HG03575 (cell line): Measurements from ENCODE around the gene RBM22.
A peak's percentile ranks its signal among the peaks of the same experiment; 100 is the strongest.
"Not testable (repeated sequence)": the region's sequence is repeated elsewhere in the genome, so short reads cannot be mapped to it uniquely, and the experiment has no call there.

Experiments
- ATAC-seq: cut with Tn5 transposase; IDR thresholded peaks from one replicate; pipeline ENCODE4 v1.9.1; 2021; ENCODE audit not compliant: unreplicated experiment, insufficient number of reproducible peaks, low FRiP score; ENCODE audit errors: extremely low read depth

RBM22 gene

GRCh38 chr5:150700594-150701377, at the start of gene RBM22:
RBM22 (minus strand) TSS chr5:150701062; CDS start chr5:150700985, 77 bp downstream.
- peak; percentile 81 for ATAC-seq

GRCh38 chr5:150750469-150750868, 49.6 kb upstream of the RBM22 start:
- ATAC-seq, result no peak

DNA sequence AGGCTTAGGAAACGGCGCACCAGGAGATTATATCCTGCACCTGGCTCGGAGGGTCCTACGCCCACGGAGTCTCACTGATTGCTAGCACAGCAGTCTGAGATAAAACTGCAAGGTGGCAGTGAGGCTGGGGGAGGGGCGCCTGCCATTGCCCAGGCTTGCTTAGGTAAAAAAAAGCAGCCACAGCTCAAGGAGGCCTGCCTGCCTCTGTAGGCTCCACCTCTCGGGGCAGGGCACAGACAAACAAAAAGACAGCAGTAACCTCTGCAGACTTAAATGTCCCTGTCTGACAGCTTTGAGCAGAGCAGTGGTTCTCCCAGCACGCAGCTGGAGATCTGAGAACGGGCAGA, 42.3 kb upstream of the RBM22 start:
- ATAC-seq, result not testable (repeated sequence)

GRCh38 chr5:150742455-150743141, 41.7 kb upstream of the RBM22 start:
- not testable (repeated sequence) for ATAC-seq

DNA sequence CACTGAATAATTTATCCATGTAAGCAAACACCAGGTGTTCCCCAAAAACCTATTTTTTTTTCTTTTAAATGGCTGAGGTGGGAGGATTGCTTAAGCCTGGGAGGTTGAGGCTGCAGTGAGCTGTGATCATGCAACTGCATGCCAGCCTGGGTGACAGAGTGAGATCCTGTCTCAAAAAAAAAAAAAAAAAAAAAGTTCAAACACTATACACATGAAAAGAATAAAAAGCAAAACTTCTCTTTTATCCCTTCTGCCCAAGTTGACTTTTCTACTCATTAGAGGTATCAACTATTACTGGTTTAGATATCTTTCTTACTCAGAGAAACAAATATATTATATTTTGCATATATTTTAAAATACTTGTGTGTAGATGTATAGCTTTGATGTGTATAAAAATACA, 40.1 kb upstream of the RBM22 start:
- no peak for ATAC-seq

DNA sequence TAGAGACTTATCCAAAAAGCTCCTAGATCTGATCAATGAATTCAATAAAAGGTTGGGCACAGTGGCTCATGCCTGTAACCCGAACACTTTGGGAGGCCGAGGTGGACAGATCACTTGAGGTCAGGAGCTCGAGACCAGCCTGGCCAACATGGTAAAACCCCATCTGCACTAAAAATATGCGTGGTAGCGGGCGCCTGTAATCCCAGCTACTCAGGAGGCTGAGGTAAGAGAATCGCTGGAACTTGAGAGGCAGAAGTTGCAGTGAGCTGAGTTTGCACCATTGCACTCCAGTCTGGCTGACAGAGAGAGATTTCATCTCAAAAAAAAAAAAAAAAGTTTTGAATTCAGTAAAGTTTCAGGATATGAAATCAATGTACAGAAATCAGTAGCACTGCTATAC, 38.0 kb upstream of the RBM22 start:
- no peak for ATAC-seq

GRCh38 chr5:150734579-150735384, 33.9 kb upstream of the RBM22 start:
- no peak for ATAC-seq

GRCh38 chr5:150731669-150732242, 30.9 kb upstream of the RBM22 start:
- no peak for ATAC-seq

DNA sequence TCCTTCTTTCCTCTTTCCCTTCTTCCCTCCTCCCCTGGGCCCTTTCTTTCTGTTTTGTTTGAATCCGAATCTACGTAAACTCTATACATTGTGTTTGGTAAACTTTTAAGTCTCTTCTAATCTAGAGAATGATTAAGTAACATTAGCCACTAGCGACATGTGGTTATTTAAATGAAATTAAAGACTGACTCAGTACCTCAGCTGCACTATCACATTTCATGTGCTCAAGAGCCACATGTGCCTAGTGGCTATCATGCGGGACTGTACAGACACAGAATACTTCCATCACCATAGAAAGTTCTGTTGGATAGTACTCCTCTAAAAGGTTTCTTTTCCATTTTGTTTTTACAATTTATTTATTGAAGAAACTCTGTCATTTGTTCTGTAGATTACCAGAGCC, 29.0 kb upstream of the RBM22 start:
- no peak for ATAC-seq

DNA sequence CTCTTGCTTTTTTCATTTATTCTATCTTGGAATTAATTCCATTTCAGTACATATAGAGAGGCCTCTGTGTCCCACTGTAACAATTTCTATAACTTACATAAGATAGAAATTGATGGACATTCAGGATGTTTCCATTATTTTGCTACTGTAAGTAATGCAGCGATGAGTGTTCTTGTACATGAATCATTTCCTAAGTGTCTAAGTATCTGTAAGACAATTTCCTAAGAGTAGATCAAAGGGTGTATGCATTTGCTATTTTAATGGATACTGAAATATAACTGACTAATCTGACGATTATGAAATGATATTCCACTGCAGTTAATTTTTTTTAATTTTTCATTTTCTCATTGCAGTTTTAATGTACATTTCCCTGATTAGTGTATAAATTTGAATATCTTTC, 23.0 kb upstream of the RBM22 start:
- no peak for ATAC-seq

GRCh38 chr5:150710165-150710564, 9.3 kb upstream of the RBM22 start:
- ATAC-seq, result no peak

GRCh38 chr5:150706776-150707390, 6.0 kb upstream of the RBM22 start:
- ATAC-seq, result no peak

- ATAC-seq, result no peak
These were observed 2.9 kb upstream of the RBM22 start for GRCh38 chr5:150703762-150704161.

- ATAC-seq, result no peak
These were observed 642 bp downstream of the RBM22 start for GRCh38 chr5:150700246-150700593.

GRCh38 chr5:150694612-150695011, 6.2 kb downstream of the RBM22 start:
- ATAC-seq, result no peak

DNA sequence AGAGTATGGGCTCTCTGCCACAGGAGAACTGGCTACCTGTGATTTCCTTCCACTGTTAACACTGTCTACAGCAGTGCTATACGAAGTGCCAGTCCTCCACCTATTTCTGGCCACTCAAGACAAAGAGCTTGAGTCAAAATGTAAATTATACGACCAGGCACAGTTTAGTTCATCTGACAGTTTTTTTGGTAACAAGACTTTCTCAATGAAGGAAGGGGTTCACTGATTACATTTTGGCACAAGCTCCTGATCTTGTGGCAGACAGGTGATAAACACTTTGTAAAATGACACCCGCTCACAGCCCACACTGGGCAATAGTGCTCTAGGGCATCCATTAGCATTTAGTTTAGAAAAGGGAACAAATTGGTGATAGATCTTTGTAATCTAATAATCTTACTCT, 8.6 kb downstream of the RBM22 start:
- ATAC-seq, result no peak

DNA sequence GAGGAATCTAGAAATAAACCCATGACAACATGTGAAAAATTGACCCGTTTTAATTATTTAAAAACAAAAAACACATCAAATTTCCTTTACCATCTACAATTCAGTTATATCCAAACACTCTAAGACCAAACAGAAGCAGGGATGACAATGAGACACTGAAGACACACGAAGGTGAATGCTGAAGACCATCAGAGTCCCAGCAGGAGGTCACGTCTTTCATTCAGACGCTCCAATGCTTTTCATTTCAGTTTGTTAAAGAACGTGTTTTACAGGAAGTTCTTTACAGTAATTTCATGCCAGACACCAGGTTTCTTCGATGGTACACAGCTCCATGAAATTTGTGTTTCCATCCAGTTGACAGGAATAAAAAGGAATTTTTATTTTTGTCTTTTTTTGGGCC, 10.1 kb downstream of the RBM22 start:
- no peak for ATAC-seq

DNA sequence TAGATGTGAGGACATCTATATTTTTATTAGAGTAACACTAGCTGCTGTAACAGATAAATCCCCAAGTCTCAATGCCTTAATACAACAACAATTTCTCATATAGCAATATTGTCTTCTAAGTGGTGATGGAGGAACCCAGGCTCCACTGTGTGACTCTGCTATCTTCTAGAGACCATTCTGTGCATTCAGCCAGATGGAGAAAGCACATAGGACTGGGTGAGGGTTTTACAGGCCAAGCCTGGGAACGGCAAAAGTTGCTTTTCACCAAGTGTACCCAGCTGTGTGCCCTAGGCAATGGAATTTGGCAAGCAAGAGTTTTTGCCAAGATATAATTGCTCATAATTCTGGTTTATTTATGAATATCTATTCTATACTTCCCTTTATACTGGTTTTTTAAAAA, 11.7 kb downstream of the RBM22 start:
- no peak for ATAC-seq

DNA sequence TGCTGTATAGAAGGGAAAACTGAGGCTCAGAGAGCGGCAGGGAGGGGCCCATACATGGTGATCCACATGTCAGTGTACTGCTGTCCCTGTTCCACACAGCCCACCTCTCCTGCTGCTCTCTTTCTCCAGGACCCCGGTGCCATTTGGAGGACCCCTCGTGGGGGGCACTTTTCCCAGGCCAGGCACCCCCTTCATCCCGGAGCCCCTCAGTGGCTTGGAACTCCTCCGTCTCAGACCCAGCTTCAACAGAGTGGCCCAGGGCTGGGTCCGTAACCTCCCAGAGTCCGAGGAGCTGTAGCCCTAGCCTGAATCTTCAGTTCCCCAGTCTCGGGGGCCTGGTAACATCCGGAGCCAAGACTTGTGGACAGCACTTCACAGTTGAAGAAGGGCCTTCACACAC, 24.3 kb downstream of the RBM22 start:
- ATAC-seq, result no peak
